Caco-2 (cell line): Measurements from ENCODE around the gene RNU1-1. TPM values are rescaled to one million over a fixed set of nuclear protein-coding genes. Genes with fewer than 3 reads are reported as not detected.
"Not testable (repeated sequence)": the region's sequence is repeated elsewhere in the genome, so short reads cannot be mapped to it uniquely, and the experiment has no call there.

Source experiments
- BruUV-seq: library from RNA; stranded (reverse); fragments of 400-500 nt; replicated peaks from 2 replicates; lab custom pipeline; 2021; lab: Mats Ljungman, UMichigan
- CTCF ChIA-PET: fragments of 300-600 bp; sonication (Branson Sonifier 250); formaldehyde crosslinking; loops from one replicate; lab custom pipeline; 2022; ENCODE audit warnings: antibody characterized with exemption; lab: Charles Lee
- POLR2A ChIA-PET: fragments of 300-600 bp; sonication (Branson Sonifier 250); formaldehyde crosslinking; loops from one replicate; lab custom pipeline; 2022; ENCODE audit warnings: antibody characterized with exemption; lab: Charles Lee
- DNase-seq, 2 experiments: peaks; one replicate each; pipeline versions ENCODE4 v3.0.0 to v3.0.0-alpha.2; 2020 to 2022
- H3K27me3 ChIP-seq: replicated peaks from 2 replicates; pipeline ENCODE4 v1.6.0; 2011; ENCODE audit warnings: low read length; ENCODE audit not compliant: control insufficient read depth, insufficient read depth
- H3K36me3 ChIP-seq: 2 replicates; pipeline ENCODE4 v1.5.1; 2011; ENCODE audit warnings: low read length; ENCODE audit not compliant: control insufficient read depth, insufficient read depth
- H3K4me1 ChIP-seq: fragments of 250-450 bp; sonication (Bioruptor Pico); 2 replicates; pipeline ENCODE4 v1.5.1; 2020; ENCODE audit warnings: mild to moderate bottlenecking
- H3K4me3 ChIP-seq: 2 replicates; pipeline ENCODE4 v1.5.1; 2011; ENCODE audit warnings: low read depth, mild to moderate bottlenecking, control low read depth, low read length
- H3K9me3 ChIP-seq: fragments of 250-450 bp; sonication (Bioruptor Pico); 2 replicates; pipeline ENCODE4 v1.5.1; 2020; ENCODE audit warnings: mild to moderate bottlenecking, moderate library complexity
- H3K27ac Mint-ChIP-seq: one replicate; pipeline ENCODE4 v1.8.0; 2022; ENCODE audit warnings: mixed read lengths; ENCODE audit not compliant: unreplicated experiment
- H3K27me3 Mint-ChIP-seq: one replicate; pipeline ENCODE4 v1.8.0; 2022; ENCODE audit warnings: mixed read lengths; ENCODE audit not compliant: insufficient read depth, unreplicated experiment
- H3K36me3 Mint-ChIP-seq: one replicate; pipeline ENCODE4 v1.8.0; 2022; ENCODE audit warnings: mild to moderate bottlenecking, mixed read lengths; ENCODE audit not compliant: insufficient read depth, unreplicated experiment
- H3K4me1 Mint-ChIP-seq: one replicate; pipeline ENCODE4 v1.8.0; 2022; ENCODE audit warnings: low read depth, mixed read lengths; ENCODE audit not compliant: unreplicated experiment
- H3K4me3 Mint-ChIP-seq: one replicate; pipeline ENCODE4 v1.8.0; 2022; ENCODE audit warnings: mild to moderate bottlenecking, moderate library complexity, mixed read lengths; ENCODE audit not compliant: unreplicated experiment
- H3K9me3 Mint-ChIP-seq: one replicate; pipeline ENCODE4 v1.8.0; 2022; ENCODE audit warnings: mixed read lengths; ENCODE audit not compliant: unreplicated experiment
- intact Hi-C: fragments of 100-400 bp; cut with micrococcal nuclease; formaldehyde crosslinking; loops from one replicate; pipeline ENCODE4 v1.10.0; 2022; ENCODE audit not compliant: unreplicated experiment
- total RNA-seq: library from RNA; stranded (reverse); gene quantifications from 2 replicates; pipeline ENCODE4 v1.2.3, GENCODE V29; 2022

The RNU1-1 gene
- total RNA-seq, 1 experiment from 2014 or later = 1,622 TPM

DNA sequence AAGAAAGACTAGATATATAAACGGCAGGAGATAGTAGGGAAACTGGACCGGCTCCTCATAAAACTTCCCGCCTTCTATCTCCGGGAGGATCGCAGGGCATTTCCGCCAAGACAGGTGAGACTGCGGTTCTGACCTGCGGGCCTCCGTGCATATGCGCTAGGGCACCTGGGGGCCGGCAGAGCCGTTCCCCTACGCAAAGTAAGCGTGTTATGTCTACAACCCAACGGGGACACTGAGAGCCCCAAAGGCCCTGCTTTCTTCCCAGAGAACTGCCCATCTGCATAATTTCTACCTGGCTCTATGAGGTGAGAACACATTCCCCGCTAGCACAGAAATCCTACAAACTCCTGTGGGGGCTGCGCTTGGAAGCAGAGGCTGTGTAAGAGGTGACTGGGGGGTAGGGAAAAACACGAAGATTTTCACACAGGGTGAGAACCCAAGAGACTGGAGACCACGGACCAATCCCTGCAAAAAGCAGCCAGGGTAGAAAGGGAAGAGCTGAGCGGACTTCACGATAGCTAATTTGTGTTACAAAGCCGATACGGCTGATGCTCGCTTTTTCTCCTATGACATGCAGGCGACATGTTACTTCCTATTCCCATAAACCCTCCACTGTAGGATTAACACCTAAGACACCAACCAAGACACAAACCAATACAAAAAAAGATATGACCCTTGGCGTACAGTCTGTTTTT is 526 bp downstream of the RNU1-1 start:
- H3K4me3 ChIP-seq = peak overlapping the region; percentile 10; the same call in 1 of the 2 replicates
- intact Hi-C loops, H3K27me3 ChIP-seq, H3K27ac Mint-ChIP-seq, CTCF ChIA-PET, H3K4me1 ChIP-seq, H3K9me3 Mint-ChIP-seq, H3K36me3 Mint-ChIP-seq, H3K4me1 Mint-ChIP-seq, POLR2A ChIA-PET, H3K36me3 ChIP-seq, H3K4me3 Mint-ChIP-seq, H3K27me3 Mint-ChIP-seq, H3K9me3 ChIP-seq: not testable (repeated sequence)
- TSS peak; percentile 99 for BruUV-seq
- DNase-seq = peak; percentile 66 to 74

DNA sequence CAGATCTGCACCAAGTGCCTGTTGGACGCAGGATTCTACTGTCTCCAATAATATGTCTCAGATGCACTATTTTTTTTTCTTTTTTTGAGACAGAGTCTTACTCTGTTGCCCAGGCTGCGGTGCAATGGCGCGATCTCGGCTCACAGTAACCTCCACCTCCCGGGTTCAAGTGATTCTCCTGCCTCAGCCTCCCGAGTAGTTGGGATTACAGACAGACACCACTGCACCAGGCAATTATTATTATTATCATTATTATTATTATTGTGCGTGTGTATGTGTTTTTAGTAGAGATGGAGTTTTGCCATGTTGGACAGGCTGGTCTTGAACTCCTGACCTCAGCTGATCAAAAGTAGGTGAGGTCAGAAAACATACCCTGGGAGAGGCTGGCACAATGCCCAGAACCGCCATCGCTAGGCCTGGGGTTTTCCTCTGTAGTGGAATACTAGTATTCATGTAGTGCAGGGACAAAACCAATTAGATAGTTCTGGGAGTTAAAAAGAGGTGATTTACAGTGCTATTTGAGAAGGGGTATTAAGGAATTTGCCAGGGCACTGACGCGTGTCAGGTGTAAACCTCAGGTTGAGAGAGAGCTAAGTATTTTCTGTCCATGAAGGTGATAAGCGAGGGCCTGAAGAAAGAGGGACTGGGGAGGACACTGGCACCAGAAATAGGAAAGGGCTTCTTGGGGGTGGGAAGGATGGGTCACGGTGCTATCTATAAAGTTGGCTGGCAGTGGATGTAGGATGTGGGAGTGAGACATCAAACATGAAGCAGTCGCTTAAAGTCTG is 1.3 kb downstream of the RNU1-1 start:
- H3K36me3 ChIP-seq, H3K4me3 Mint-ChIP-seq, H3K27ac Mint-ChIP-seq, BruUV-seq, H3K4me1 ChIP-seq, H3K36me3 Mint-ChIP-seq, POLR2A ChIA-PET, H3K27me3 Mint-ChIP-seq, H3K9me3 ChIP-seq, H3K4me1 Mint-ChIP-seq, CTCF ChIA-PET, H3K4me3 ChIP-seq, H3K9me3 Mint-ChIP-seq, H3K27me3 ChIP-seq, intact Hi-C loops: not testable (repeated sequence)
- DNase-seq = peak in 1 of 2 experiments; percentile 7

DNA sequence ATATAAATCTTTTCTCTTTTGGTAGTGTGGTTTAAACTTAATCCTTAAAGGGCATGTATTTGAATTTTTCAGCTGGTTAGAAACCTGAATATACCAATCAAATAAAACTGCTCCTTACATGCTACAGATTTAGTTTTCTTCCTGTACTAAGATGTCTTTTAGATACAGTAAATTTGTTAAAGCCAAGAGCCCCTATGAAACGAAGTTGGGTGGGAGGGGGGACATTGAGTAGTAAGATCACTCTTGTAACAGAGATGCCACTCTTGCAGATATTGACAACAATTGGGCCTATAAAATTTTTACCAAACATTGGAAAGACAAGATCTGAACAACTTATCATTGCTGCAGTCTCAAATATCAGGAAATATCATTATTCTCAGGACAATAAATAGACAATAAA is 2.2 kb downstream of the RNU1-1 start:
- H3K27me3 Mint-ChIP-seq, H3K27me3 ChIP-seq, H3K4me3 Mint-ChIP-seq, H3K36me3 Mint-ChIP-seq, POLR2A ChIA-PET, H3K4me1 Mint-ChIP-seq, H3K9me3 Mint-ChIP-seq, DNase-seq, H3K36me3 ChIP-seq, H3K4me3 ChIP-seq, H3K4me1 ChIP-seq, H3K9me3 ChIP-seq, H3K27ac Mint-ChIP-seq, BruUV-seq, intact Hi-C loops, CTCF ChIA-PET: not testable (repeated sequence)

DNA sequence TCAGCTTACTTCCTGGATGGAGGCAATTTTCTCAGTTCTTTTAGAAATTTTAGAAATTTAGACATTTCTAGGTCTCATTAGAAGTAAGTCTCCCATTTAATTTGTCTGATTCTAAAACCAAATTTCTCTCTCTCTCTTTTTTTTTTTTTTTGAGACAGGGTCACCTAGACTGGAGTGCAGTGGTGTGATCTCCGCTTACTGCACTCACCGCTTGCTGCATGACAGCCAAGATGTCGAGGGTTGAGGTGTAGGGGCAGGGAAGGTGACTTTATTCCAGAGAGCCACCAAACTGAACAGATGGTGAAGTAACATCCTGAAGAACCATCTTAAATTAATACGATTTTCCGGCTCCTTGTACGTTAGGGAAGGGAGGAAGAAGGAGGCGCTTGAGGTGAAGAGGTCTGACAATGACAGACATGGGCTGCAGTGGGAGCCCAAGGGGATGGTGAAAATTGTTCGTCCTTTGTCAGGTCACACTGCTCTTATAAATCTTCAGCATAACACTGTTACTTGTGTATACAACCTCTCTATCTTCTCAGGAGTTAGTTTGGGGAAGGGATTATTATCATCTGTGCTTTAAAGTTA is 5.1 kb downstream of the RNU1-1 start:
- intact Hi-C loops, H3K36me3 Mint-ChIP-seq, H3K9me3 ChIP-seq, H3K4me3 ChIP-seq, H3K27ac Mint-ChIP-seq, H3K9me3 Mint-ChIP-seq, H3K4me3 Mint-ChIP-seq, H3K4me1 Mint-ChIP-seq, H3K27me3 Mint-ChIP-seq, H3K4me1 ChIP-seq, H3K27me3 ChIP-seq, POLR2A ChIA-PET, BruUV-seq, H3K36me3 ChIP-seq: not testable (repeated sequence)
- CTCF ChIA-PET = interaction anchor here (0.7 kb wide), 1 partner anchor 103 kb away, joined by 6 read pairs; no protein-coding TSS in a partner anchor
- DNase-seq = peak in 1 of 2 experiments; percentile 53

DNA sequence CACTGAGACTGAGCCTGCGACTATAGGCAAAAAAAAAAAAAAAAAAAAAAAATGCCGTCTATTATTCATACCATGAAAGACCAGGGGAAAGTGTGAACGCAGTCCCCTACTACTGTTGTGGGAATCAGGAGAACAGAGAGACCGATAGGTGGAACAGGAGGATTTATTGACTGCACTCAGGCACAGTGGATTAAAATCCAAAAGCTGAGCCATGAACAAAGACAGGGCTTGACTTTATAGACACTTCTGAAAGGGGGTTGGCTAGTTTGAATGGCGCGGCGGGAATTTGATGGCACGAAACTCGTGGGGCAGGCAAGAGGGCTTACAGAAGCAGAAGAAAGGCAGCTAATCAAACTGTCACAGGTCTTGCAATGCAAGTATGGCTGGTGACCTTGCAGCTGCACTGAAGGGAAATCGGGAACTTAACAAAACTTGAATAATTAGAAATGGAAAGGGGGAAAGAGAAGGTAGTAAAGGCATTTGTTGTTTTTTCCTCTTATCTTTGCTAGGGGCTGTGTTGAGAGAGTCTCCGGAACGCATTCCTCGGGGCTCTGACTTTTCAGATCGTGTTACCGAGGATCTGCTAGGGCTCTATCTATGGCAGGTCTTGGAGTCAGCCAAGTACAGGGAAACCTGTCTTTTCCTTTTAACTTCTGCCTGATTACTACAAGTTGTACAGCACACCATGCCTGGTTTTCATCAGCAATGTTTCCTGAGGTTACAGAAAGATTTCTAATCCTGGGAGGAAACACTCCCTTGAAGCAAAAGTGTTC is 7.5 kb downstream of the RNU1-1 start:
- intact Hi-C loops, POLR2A ChIA-PET, H3K36me3 Mint-ChIP-seq, H3K9me3 ChIP-seq, H3K9me3 Mint-ChIP-seq, H3K27ac Mint-ChIP-seq, BruUV-seq, H3K36me3 ChIP-seq, H3K27me3 Mint-ChIP-seq, H3K4me3 ChIP-seq, H3K4me1 ChIP-seq, H3K4me3 Mint-ChIP-seq, CTCF ChIA-PET, H3K27me3 ChIP-seq, H3K4me1 Mint-ChIP-seq: not testable (repeated sequence)
- DNase-seq = peak in 1 of 2 experiments; percentile 14

DNA sequence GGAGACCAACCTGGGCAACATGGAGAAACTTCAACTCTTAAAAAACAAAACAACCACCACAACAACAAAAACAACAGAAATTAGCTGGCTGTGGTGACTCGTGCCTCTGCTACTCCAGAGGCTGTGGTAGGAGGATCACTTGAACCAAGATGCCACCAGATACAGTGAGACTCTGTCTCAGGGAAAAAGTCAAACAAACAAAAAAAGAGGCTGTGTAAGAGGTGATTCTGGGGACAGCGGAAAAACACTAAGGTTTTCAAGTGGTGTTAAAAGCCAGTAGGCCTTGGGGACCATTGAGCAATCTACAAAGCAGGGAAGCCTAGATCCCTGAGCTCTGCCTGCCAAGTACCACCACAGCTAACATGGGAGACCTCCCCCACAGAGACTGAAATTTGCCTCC is 8.2 kb downstream of the RNU1-1 start:
- DNase-seq, H3K9me3 Mint-ChIP-seq, H3K4me1 Mint-ChIP-seq, H3K27ac Mint-ChIP-seq, CTCF ChIA-PET, H3K27me3 Mint-ChIP-seq, BruUV-seq, H3K36me3 ChIP-seq, H3K36me3 Mint-ChIP-seq, H3K27me3 ChIP-seq, intact Hi-C loops, POLR2A ChIA-PET, H3K9me3 ChIP-seq, H3K4me1 ChIP-seq, H3K4me3 ChIP-seq, H3K4me3 Mint-ChIP-seq: not testable (repeated sequence)
